CD14-positive monocyte (primary cell): Measurements from ENCODE around the gene TSHZ3. TPM values are rescaled to one million over a fixed set of nuclear protein-coding genes. Genes with fewer than 3 reads are reported as not detected.
A peak's percentile ranks its signal among the peaks of the same experiment; 100 is the strongest.

Source experiments
- DNase-seq, 3 donors: peaks; one replicate each; pipeline ENCODE4 v3.0.0-alpha.2; 2011 to 2022
- H2AFZ ChIP-seq: 2 replicates; pipeline ENCODE4 v1.6.0; 2012; ENCODE audit warnings: mild to moderate bottlenecking, low read depth, low read length, inconsistent platforms; ENCODE audit not compliant: insufficient read depth, poor library complexity, severe bottlenecking
- H3K27ac ChIP-seq, 2 donors: 1 replicate in 1 of 2; 2 replicates in 1 of 2; pipeline ENCODE4 v1.5.1; 2012 to 2013; ENCODE audit warnings: low read length in 2 of 2, control low read depth in 1 of 2, inconsistent platforms in 1 of 2, low read depth in 1 of 2, mild to moderate bottlenecking in 1 of 2
- H3K27me3 ChIP-seq, 2 donors: one replicate each; pipeline versions ENCODE4 v1.6.0 to v1.6.1; 2011 to 2013; ENCODE audit warnings: low read length in 2 of 2; ENCODE audit not compliant: control insufficient read depth in 2 of 2, insufficient read depth in 2 of 2
- H3K36me3 ChIP-seq, 2 donors: replicated peaks in 1 of 2; 1 replicate in 1 of 2; 2 replicates in 1 of 2; pipeline versions ENCODE4 v1.5.1 to v1.6.1; 2012 to 2013; ENCODE audit warnings: low read length in 2 of 2, control low read depth in 1 of 2, inconsistent platforms in 1 of 2, mild to moderate bottlenecking in 1 of 2; ENCODE audit not compliant: insufficient read depth in 2 of 2, control insufficient read depth in 1 of 2
- H3K4me1 ChIP-seq, 2 donors: 1 replicate in 1 of 2; 2 replicates in 1 of 2; pipeline versions ENCODE4 v1.5.1 to v1.6.1; 2012 to 2013; ENCODE audit warnings: low read length in 2 of 2, control low read depth in 1 of 2, inconsistent platforms in 1 of 2, mild to moderate bottlenecking in 1 of 2, moderate library complexity in 1 of 2; ENCODE audit not compliant: insufficient read depth in 2 of 2, control insufficient read depth in 1 of 2
- H3K4me2 ChIP-seq: replicated peaks from 2 replicates; pipeline ENCODE3; 2012; ENCODE audit warnings: low read length, moderate library complexity, mild to moderate bottlenecking; ENCODE audit not compliant: poor library complexity, severe bottlenecking; ENCODE audit errors: extremely low read depth
- H3K4me3 ChIP-seq, 3 experiments: fragments of 200-600 bp in 1 of 3; sonication (generic) in 1 of 3; replicated peaks in 1 of 3; 1 replicate in 2 of 3; 2 replicates in 1 of 3; pipeline ENCODE4 v1.5.1; 2011 to 2013; ENCODE audit warnings: low read length in 3 of 3, mild to moderate bottlenecking in 3 of 3, control low read depth in 2 of 3, low read depth in 2 of 3, inconsistent platforms in 1 of 3, moderate library complexity in 1 of 3
- H3K79me2 ChIP-seq: 2 replicates; pipeline ENCODE4 v1.6.0; 2012; ENCODE audit warnings: mild to moderate bottlenecking, control low read depth, inconsistent platforms, low read length, moderate library complexity; ENCODE audit not compliant: insufficient read depth
- H3K9ac ChIP-seq: 2 replicates; pipeline ENCODE4 v1.6.0; 2017; ENCODE audit warnings: low read length, mild to moderate bottlenecking; ENCODE audit not compliant: insufficient read depth, poor library complexity, severe bottlenecking
- H3K9me3 ChIP-seq, 2 donors: replicated peaks in 1 of 2; 1 replicate in 1 of 2; 2 replicates in 1 of 2; pipeline versions ENCODE4 v1.5.1 to v1.6.1; 2012 to 2013; ENCODE audit warnings: low read length in 2 of 2, control low read depth in 1 of 2; ENCODE audit not compliant: control insufficient read depth in 1 of 2, insufficient read depth in 1 of 2
- H4K20me1 ChIP-seq: 2 replicates; pipeline ENCODE4 v1.6.0; 2012; ENCODE audit warnings: mild to moderate bottlenecking, low read length, control low read depth, moderate library complexity; ENCODE audit not compliant: insufficient read depth
- H3K27ac Mint-ChIP-seq, 7 donors: one replicate each; pipeline ENCODE4 v1.8.0; 2020; ENCODE audit warnings: mild to moderate bottlenecking in 7 of 7, mixed read lengths in 7 of 7, moderate library complexity in 6 of 7, inconsistent platforms in 2 of 7
- H3K27me3 Mint-ChIP-seq, 3 donors: one replicate each; pipeline ENCODE4 v1.8.0; 2021 to 2022; ENCODE audit warnings: low read depth in 3 of 3, mild to moderate bottlenecking in 3 of 3, mixed read lengths in 3 of 3, moderate library complexity in 3 of 3, inconsistent platforms in 1 of 3
- H3K36me3 Mint-ChIP-seq, 2 donors: one replicate each; pipeline ENCODE4 v1.8.0; 2020; ENCODE audit warnings: mixed read lengths in 2 of 2, inconsistent platforms in 1 of 2, mild to moderate bottlenecking in 1 of 2
- H3K4me1 Mint-ChIP-seq: one replicate; pipeline ENCODE4 v1.8.0; 2020; ENCODE audit warnings: mild to moderate bottlenecking, mixed read lengths
- H3K4me3 Mint-ChIP-seq, 2 donors: one replicate each; pipeline ENCODE4 v1.8.0; 2020; ENCODE audit warnings: mild to moderate bottlenecking in 2 of 2, mixed read lengths in 2 of 2, moderate library complexity in 1 of 2
- H3K9me3 Mint-ChIP-seq, 7 donors: one replicate each; pipeline ENCODE4 v1.8.0; 2020 to 2022; ENCODE audit warnings: mixed read lengths in 7 of 7, mild to moderate bottlenecking in 6 of 7, moderate library complexity in 6 of 7, inconsistent platforms in 2 of 7
- CTCF ChIP-seq: fragments of 200-600 bp; IDR thresholded peaks from one replicate; pipeline ENCODE4 v1.8.0; 2022; ENCODE audit warnings: antibody characterized with exemption, mild to moderate bottlenecking
- WGBS: methylation state at CpG from one replicate; pipeline ENCODE4 v1.1.5; 2013; ENCODE audit warnings: missing lambda C conversion rate; ENCODE audit not compliant: insufficient coverage; 5-methylcytosine and 5-hydroxymethylcytosine counted together
- intact Hi-C, 2 donors: fragments of 100-400 bp; cut with micrococcal nuclease; formaldehyde crosslinking; loops; one replicate each; pipeline versions ENCODE4 v1.15.0 to v1.15.1; 2023
- polyA plus RNA-seq, 3 donors: library from polyadenylated mRNA; depleted of rRNA in 1 of 3; unstranded in 2 of 3; stranded (reverse) in 1 of 3; fragments of 300-500 nt in 2 of 3; fragments of >200 nt in 1 of 3; fragmentation: Illumina TruSeq in 2 of 3; gene quantifications; 1 replicate in 2 of 3; 2 replicates in 1 of 3; pipeline ENCODE4 v1.2.3, GENCODE V29; 2012 to 2021

TSHZ3 gene
- polyA plus RNA-seq, 3 donors = 2.3 to 5.8 (median 3.3) TPM

GRCh38 chr19:31254180-31254551 is 95.1 kb downstream of the TSHZ3 start:
- intact Hi-C loops = no loop called here
- H3K4me3 Mint-ChIP-seq = no peak overlapping the region
- TF ChIP-seq CTCF = no peak
- no peaks in the 10 kb centered on the region for H4K20me1 ChIP-seq
- no peak overlapping the region for H3K27ac ChIP-seq
- 94% methylated on average over 7 of the region's 7 CpGs for WGBS
- H3K4me1 Mint-ChIP-seq = peaks cover 35% of the 10 kb centered on the region
- H3K4me1 ChIP-seq = peaks cover 14 to 18% of the 10 kb centered on the region in 2 donors
- peak overlapping the region in 2 of 7 donors; percentile 54 to 69 for H3K27ac Mint-ChIP-seq
- no peaks in the 10 kb centered on the region for H3K36me3 ChIP-seq
- H3K4me3 ChIP-seq = no peak overlapping the region
- peaks cover 5 to 6% (median 6%) of the 10 kb centered on the region in 3 donors for H3K27me3 Mint-ChIP-seq
- H3K9me3 ChIP-seq = no peaks in the 10 kb centered on the region
- no peak for DNase-seq
- H3K9ac ChIP-seq = no peak overlapping the region
- peaks cover 0 to 1% (median 0%) of the 10 kb centered on the region in 7 donors for H3K9me3 Mint-ChIP-seq
- H2AFZ ChIP-seq = no peak overlapping the region
- no peaks in the 10 kb centered on the region for H3K79me2 ChIP-seq
- no peaks in the 10 kb centered on the region for H3K36me3 Mint-ChIP-seq
- no peak overlapping the region for H3K4me2 ChIP-seq
- no peaks in the 10 kb centered on the region for H3K27me3 ChIP-seq

DNA sequence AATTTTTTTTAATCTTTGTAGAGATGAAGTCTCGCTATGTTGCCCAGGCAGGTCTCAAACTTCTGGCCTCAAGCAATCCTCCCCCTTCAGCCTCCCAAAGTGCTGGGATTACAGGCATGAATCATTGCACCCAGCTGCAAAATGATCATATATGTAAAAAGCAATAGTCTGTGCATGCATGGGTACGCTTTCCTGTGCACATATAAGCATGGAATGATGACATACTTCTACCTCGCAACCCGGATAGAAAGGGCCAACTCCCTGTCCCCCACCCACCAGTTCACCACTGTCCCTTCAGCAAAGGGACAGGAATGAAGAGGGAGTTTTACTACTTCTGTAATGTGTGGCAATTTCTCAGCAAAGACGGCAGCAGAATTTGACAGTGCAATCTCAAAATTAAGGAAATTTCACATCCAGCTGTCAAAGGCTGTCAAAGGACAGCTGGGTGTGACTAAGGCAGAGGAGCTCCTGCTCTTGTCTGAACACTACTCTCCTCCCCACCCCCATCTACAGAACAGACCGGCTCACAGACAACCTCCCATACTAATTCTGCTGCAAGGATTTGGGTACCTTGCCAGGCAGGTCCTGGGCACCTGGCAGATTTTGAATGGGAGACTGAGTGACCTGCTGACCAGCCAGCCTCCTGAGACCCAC is 95.6 kb downstream of the TSHZ3 start:
- peak in 1 of 3 donors; percentile 56 for DNase-seq
- Mint-ChIP-seq H3K27ac (peak overlapping the region in 3 of 7 donors; percentile 34 to 60 (median 54)), H3K36me3 (no peaks in the 10 kb centered on the region), H3K27me3 (peaks cover 5 to 9% (median 5%) of the 10 kb centered on the region in 3 donors), H3K4me3 (no peak overlapping the region), H3K4me1 (peaks cover 35% of the 10 kb centered on the region), H3K9me3 (peaks cover 0 to 1% (median 0%) of the 10 kb centered on the region in 7 donors)
- H3K9me3 ChIP-seq = no peaks in the 10 kb centered on the region
- H3K4me1 ChIP-seq = peaks cover 14 to 18% of the 10 kb centered on the region in 2 donors
- H3K27me3 ChIP-seq = no peaks in the 10 kb centered on the region
- H2AFZ ChIP-seq = no peak overlapping the region
- intact Hi-C loops = no loop called here
- no peak overlapping the region for H3K9ac ChIP-seq
- no peaks in the 10 kb centered on the region for H3K79me2 ChIP-seq
- H3K4me2 ChIP-seq = no peak overlapping the region
- TF ChIP-seq CTCF = no peak
- no peaks in the 10 kb centered on the region for H3K36me3 ChIP-seq
- 0% methylated on average over 1 of the region's 6 CpGs for WGBS
- H3K27ac ChIP-seq = no peak overlapping the region
- H4K20me1 ChIP-seq = no peaks in the 10 kb centered on the region
- no peak overlapping the region for H3K4me3 ChIP-seq
